ENCODE measurements around the gene SCN2B. TPM values are rescaled to one million over a fixed set of nuclear protein-coding genes. Genes with fewer than 3 reads are reported as not detected.

SCN2B gene
- total RNA-seq, 2 donors from 2014 or later = 0.68 to 1.1 TPM

DNA sequence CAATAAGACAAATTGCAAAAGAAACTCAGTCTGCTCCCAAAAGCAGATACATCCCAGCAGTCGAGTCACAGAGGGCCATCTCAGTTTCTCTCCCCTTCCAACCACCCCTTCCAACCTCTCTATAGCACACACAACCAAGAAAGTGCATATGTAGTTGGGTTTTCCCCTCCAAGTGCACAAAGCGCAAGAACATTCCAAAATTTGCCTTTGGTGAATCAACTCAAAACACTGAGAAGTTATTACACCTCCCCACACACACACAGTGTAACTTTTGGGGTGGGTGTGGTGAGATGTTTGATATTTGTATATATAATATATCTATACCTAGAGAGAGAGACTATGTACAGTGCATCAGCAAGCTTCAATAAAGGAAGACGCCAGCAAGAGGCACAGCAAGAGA lies 13.6 kb downstream of the SCN2B start:
- Histone ChIP-seq H3K4me3 (no peak overlapping the region), H3K27ac (no peak overlapping the region), H3K9me3 (no peaks in the 10 kb centered on the region), H3K4me1 (replicated peaks) (no peaks in the 10 kb centered on the region), H3K27me3 (replicated peaks; ENCODE audit: insufficient read depth) (no peaks in the 10 kb centered on the region), H3K36me3 (no peaks in the 10 kb centered on the region)
- DNase-seq (ENCODE audit: low spot score) = no peak
- no peak for TF ChIP-seq POLR2A (IDR thresholded peaks at IDR 0.05)
- TF ChIP-seq, protein P1, sequence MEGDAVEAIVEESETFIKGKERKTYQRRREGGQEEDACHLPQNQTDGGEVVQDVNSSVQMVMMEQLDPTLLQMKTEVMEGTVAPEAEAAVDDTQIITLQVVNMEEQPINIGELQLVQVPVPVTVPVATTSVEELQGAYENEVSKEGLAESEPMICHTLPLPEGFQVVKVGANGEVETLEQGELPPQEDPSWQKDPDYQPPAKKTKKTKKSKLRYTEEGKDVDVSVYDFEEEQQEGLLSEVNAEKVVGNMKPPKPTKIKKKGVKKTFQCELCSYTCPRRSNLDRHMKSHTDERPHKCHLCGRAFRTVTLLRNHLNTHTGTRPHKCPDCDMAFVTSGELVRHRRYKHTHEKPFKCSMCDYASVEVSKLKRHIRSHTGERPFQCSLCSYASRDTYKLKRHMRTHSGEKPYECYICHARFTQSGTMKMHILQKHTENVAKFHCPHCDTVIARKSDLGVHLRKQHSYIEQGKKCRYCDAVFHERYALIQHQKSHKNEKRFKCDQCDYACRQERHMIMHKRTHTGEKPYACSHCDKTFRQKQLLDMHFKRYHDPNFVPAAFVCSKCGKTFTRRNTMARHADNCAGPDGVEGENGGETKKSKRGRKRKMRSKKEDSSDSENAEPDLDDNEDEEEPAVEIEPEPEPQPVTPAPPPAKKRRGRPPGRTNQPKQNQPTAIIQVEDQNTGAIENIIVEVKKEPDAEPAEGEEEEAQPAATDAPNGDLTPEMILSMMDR (IDR thresholded peaks at IDR 0.05) = no peak
- TF ChIP-seq POLR2AphosphoS5 (IDR thresholded peaks at IDR 0.05) = no peak
- 93% methylated on average over 3 of the region's 3 CpGs for WGBS
- intact Hi-C loops (cut with DNase I) = no loop called here

DNA sequence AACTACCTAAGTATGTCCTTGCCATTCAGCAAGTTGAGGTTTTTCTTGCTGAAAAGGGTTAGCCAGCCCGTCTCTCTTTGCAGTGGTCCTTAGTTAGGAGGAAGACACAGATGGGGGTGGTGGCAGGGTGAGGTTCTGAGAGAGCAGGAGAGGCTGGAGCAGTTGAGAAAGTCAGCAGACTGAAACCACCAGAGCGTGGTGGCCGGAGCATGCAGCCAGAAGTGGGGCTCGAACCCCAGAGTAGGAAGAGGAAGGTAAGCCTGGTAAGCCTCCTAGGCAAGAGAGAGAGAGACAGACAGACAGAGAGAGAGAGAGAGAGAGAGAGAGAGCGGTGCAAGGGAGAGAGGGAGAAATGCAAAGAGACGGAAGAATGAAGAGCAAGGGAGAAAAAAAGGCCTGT lies 14.7 kb downstream of the SCN2B start:
- intact Hi-C loops (cut with DNase I) = no loop called here
- Histone ChIP-seq H3K4me3 (no peak overlapping the region), H3K36me3 (no peaks in the 10 kb centered on the region), H3K27me3 (replicated peaks; ENCODE audit: insufficient read depth) (no peaks in the 10 kb centered on the region), H3K4me1 (replicated peaks) (no peaks in the 10 kb centered on the region), H3K27ac (no peak overlapping the region), H3K9me3 (no peaks in the 10 kb centered on the region)
- no peak for DNase-seq (ENCODE audit: low spot score)
- no peak for TF ChIP-seq POLR2AphosphoS5 (IDR thresholded peaks at IDR 0.05)
- TF ChIP-seq, protein P1 (IDR thresholded peaks at IDR 0.05) = no peak
- TF ChIP-seq POLR2A (IDR thresholded peaks at IDR 0.05) = no peak
- WGBS = 70% methylated on average over 6 of the region's 6 CpGs

DNA sequence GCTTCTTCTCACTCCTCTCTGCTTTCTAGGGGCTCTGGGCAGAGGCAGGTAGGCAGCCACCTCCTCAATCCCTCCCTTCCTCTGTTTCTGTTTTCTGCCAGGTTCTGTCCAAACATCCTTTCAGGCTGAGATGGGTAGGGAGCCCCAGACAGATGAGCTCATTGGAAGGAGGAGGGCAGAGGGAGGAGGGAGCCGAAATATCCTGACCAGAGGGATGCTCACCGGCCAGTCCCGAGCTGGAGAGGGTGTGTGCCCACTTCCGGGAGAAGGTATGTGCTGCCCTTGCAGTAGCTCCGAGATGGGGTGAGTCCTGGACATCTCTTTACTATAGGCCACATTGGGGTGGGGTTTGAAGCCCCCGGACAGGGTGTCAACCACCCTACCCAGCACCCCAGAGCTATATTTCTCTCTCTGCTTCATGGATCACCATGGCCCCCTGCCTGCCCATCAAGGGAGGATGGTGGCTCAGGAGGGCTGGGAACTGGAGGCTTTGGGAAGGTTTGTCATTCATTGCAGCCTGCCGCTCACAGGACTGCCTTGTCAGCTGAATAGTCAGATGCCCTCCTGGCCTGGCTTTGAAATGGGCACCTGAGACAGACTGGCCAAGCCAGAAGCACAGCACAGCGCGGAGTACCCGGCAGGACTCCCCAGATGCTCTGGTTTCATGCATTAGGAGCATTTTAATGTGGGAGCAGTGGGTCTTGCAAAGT lies 19.1 kb downstream of the SCN2B start:
- H3K4me3 ChIP-seq = no peak overlapping the region
- intact Hi-C loops (cut with DNase I) = no loop called here
- H3K9me3 ChIP-seq = no peaks in the 10 kb centered on the region
- no peak for DNase-seq (ENCODE audit: low spot score)
- WGBS = 58% methylated on average over 10 of the region's 10 CpGs
- H3K27me3 ChIP-seq (replicated peaks; ENCODE audit: insufficient read depth) = no peaks in the 10 kb centered on the region
- TF ChIP-seq POLR2A (IDR thresholded peaks at IDR 0.05) (no peak), POLR2AphosphoS5 (IDR thresholded peaks at IDR 0.05) (no peak)
- TF ChIP-seq, protein P1 (IDR thresholded peaks at IDR 0.05) = no peak
- no peaks in the 10 kb centered on the region for H3K36me3 ChIP-seq
- no peak overlapping the region for H3K27ac ChIP-seq
- H3K4me1 ChIP-seq (replicated peaks) = peaks cover 3% of the 10 kb centered on the region

DNA sequence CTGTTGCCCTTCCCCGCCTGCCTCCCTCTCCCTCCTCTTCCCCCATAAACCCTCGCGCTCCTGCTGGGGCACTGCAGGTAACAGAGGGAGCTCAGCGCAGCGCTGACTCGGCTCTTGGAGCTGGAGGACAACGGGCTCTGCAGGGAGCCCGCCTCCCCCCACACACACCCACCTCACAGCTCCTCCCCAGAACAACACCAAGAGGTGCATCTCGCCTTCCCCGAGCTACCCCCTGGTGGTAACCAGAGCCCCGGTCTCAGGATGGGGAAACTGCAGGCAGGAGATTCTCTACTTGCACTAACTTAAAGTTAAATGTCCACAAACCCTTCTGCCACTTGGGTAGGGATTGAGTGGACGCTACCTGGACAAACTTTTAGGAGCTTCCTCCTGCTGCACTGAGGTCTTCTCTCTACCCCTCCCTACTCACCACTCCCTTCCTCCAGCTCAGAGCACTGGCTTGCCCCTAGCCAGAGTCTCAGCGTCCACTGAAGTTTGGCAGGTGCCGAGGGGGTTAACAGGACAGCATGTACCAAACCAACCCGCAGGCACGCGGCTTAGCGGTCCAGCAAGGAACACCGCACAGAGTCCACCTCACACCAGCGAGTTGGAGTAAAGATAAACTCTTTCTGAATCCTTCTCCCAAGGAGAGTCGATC lies 19.8 kb downstream of the SCN2B start:
- 10% methylated on average over 21 of the region's 21 CpGs for WGBS

More for the DNA sequence above, 19.8 kb downstream of the SCN2B start:
- DNase-seq (ENCODE audit: low spot score) = no peak
- intact Hi-C loops (cut with DNase I) = no loop called here
- Histone ChIP-seq H3K4me1 (replicated peaks) (peaks cover 10% of the 10 kb centered on the region), H3K4me3 (no peak overlapping the region), H3K27me3 (replicated peaks; ENCODE audit: insufficient read depth) (no peaks in the 10 kb centered on the region), H3K27ac (no peak overlapping the region), H3K36me3 (no peaks in the 10 kb centered on the region), H3K9me3 (no peaks in the 10 kb centered on the region)
- TF ChIP-seq POLR2AphosphoS5 (IDR thresholded peaks at IDR 0.05) = no peak
- TF ChIP-seq, protein P1 (IDR thresholded peaks at IDR 0.05) = no peak
- no peak for TF ChIP-seq POLR2A (IDR thresholded peaks at IDR 0.05)

Data from prostate gland (tissue), 2 donors.